ENCODE data around the gene FTSJ3. TPM values are rescaled to one million over a fixed set of nuclear protein-coding genes. Genes with fewer than 3 reads are reported as not detected.

Gene FTSJ3
- total and polyA plus RNA-seq, 8 donors: 8.6 to 24.0 (median 13.7) TPM

DNA sequence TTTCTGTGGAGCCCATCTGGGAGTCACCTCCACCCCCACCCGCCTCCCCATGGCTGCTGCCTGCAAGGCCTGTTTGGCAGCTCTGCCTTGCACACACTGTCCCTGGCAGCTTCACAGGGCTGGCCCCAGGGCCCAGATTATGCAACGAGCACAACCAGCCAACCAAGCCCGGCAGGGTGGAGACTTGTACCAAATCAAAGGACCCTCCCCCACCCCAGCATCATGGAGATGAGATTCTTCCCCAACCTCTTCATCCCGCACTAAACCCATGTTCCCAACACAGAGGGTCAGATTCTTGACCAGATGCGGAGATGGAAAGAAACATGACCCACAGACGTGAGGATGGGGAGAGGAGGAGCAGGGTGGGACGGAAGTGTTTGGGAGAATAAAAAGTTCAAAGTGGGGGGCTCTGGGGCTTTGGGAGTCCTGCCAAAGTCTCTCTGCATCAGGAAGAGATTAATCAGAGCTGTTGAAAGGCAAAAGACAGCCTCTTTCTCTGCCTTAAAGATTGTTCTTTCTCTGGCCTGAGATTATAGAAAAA is 11.2 kb upstream of the FTSJ3 start:
- Histone ChIP-seq H3K9me3 (no peaks in the 10 kb centered on the region), H3K4me3 (peak overlapping the region in 2 of 4 donors; percentile 5 to 13), H3K27me3 (no peaks in the 10 kb centered on the region), H3K36me3 (peaks cover 0 to 24% (median 21%) of the 10 kb centered on the region in 3 donors), H3K4me1 (peaks cover 36 to 45% (median 41%) of the 10 kb centered on the region in 3 donors), H3K27ac (peak overlapping the region; percentile 61 to 72 (median 64))
- peak; percentile 25 to 64 (median 50) for ATAC-seq
- peak; percentile 78 to 96 (median 90) for DNase-seq
- no peak for FAIRE-seq
- TF ChIP-seq, protein P1, sequence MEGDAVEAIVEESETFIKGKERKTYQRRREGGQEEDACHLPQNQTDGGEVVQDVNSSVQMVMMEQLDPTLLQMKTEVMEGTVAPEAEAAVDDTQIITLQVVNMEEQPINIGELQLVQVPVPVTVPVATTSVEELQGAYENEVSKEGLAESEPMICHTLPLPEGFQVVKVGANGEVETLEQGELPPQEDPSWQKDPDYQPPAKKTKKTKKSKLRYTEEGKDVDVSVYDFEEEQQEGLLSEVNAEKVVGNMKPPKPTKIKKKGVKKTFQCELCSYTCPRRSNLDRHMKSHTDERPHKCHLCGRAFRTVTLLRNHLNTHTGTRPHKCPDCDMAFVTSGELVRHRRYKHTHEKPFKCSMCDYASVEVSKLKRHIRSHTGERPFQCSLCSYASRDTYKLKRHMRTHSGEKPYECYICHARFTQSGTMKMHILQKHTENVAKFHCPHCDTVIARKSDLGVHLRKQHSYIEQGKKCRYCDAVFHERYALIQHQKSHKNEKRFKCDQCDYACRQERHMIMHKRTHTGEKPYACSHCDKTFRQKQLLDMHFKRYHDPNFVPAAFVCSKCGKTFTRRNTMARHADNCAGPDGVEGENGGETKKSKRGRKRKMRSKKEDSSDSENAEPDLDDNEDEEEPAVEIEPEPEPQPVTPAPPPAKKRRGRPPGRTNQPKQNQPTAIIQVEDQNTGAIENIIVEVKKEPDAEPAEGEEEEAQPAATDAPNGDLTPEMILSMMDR (IDR thresholded peaks at IDR 0.05): no peak
- intact Hi-C loops (cut with DNase I): no loop called here
- 32 to 36% methylated on average over 7 of the region's 7 CpGs for WGBS, 2 donors

DNA sequence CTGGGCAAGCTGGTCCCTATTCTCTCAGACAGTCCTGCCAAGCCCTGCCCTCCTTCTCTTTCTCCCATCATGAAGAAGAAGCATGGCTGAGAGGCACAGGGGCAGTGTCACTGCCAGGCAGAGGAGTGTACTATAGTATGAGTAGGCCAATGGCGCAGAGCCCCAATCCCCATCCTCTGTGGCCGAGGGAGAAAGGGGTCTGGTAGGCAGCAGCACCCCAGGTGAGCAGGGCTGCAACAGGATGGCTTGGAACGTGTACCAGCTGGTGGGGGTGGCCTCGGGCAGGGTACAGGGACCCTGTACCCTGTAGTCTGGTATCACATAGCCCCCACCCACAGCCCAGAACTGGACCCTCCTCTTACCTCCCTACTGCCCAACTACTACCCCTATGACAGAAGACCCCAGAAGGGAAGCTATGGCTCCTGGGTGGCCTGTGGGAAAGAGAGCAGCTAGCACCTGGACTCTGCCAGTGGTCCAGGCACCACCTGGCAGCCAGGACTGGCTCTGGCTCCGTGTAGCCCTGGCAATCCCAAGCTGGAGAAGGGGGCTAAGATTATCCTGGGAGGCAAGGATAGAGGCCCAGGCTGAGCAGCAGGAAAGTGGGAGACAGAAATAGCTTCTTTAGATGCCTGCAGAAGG is 10.6 kb upstream of the FTSJ3 start:
- WGBS, 2 donors: 66 to 72% methylated on average over 5 of the region's 5 CpGs
- peak overlapping the region in 2 of 4 donors; percentile 5 to 13 for H3K4me3 ChIP-seq
- H3K36me3 ChIP-seq: peaks cover 0 to 31% (median 23%) of the 10 kb centered on the region in 3 donors
- intact Hi-C loops (cut with DNase I): no loop called here
- H3K9me3 ChIP-seq: no peaks in the 10 kb centered on the region
- peak overlapping the region; percentile 60 to 72 (median 63) for H3K27ac ChIP-seq
- TF ChIP-seq, protein P1 (IDR thresholded peaks at IDR 0.05): no peak
- peak in 2 of 4 donors; percentile 4 to 6 for ATAC-seq
- no peak for FAIRE-seq
- no peaks in the 10 kb centered on the region for H3K27me3 ChIP-seq
- H3K4me1 ChIP-seq: peaks cover 36 to 43% (median 39%) of the 10 kb centered on the region in 3 donors
- DNase-seq: no peak

- TF ChIP-seq, protein P1 (IDR thresholded peaks at IDR 0.05): no peak
- intact Hi-C loops (cut with DNase I): no loop called here
- no peak overlapping the region for H3K4me3 ChIP-seq
- DNase-seq: peak in 2 of 6 donors; percentile 42 to 65
- H3K36me3 ChIP-seq: peaks cover 0 to 37% (median 29%) of the 10 kb centered on the region in 3 donors
- FAIRE-seq: no peak
- no peaks in the 10 kb centered on the region for H3K9me3 ChIP-seq
- WGBS, 2 donors: 72 to 83% methylated on average over 12 of the region's 12 CpGs
- no peak for ATAC-seq
- H3K27me3 ChIP-seq: no peaks in the 10 kb centered on the region
- H3K27ac ChIP-seq: peak overlapping the region; percentile 60 to 72 (median 63)
- peaks cover 36 to 43% (median 39%) of the 10 kb centered on the region in 3 donors for H3K4me1 ChIP-seq
These were observed 10.0 kb upstream of the FTSJ3 start for GRCh38 chr17:63837480-63837879.

DNA sequence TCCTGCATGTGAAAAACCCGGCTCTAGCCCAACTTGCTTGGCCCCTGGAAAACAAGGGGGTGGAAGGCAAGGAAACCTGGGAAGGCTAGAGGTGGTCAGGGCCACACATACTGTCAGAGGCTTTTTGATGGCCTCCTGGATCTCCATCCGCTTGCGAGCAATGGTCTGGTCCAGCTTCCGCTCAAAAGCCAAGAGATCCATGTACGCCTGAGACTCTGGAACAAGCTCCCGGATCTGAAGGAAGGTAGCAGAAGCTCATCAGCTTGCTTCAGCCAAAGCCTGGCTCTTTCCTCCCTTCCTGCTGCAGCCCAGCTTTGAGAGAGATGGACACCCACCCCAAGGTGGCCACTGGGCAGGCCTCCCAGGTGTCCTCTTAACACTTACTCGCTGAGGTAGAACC is 9.3 kb upstream of the FTSJ3 start:
- 93 to 95% methylated on average over 7 of the region's 7 CpGs for WGBS, 2 donors
- Histone ChIP-seq H3K4me3 (no peak overlapping the region), H3K9me3 (no peaks in the 10 kb centered on the region), H3K27me3 (no peaks in the 10 kb centered on the region), H3K27ac (no peak overlapping the region), H3K4me1 (peaks cover 36 to 43% (median 39%) of the 10 kb centered on the region in 3 donors), H3K36me3 (peaks cover 0 to 43% (median 35%) of the 10 kb centered on the region in 3 donors)
- no peak for DNase-seq
- ATAC-seq: no peak
- intact Hi-C loops (cut with DNase I): no loop called here
- TF ChIP-seq, protein P1 (IDR thresholded peaks at IDR 0.05): no peak
- FAIRE-seq: no peak

All from pancreas (tissue), 10 donors.